PC-3 (cell line): ENCODE measurements around the gene CARD19.

Experiments
- CTCF ChIP-seq: fragments of 300-600 bp; sonication (generic); conservative IDR thresholded peaks from 2 replicates; pipeline ENCODE4 v1.5.1; 2017; ENCODE audit warnings: antibody characterized with exemption, low read depth, mild to moderate bottlenecking, low read length
- EZH2phosphoT487 ChIP-seq: fragments of 300-600 bp; sonication (generic); IDR thresholded peaks from 2 replicates; pipeline ENCODE4 v1.6.1; 2018; ENCODE audit warnings: mild to moderate bottlenecking, antibody characterized with exemption, low read length, borderline replicate concordance

GRCh38 chr9:93136011-93136440 lies 40.0 kb downstream of the CARD19 start:
- TF ChIP-seq EZH2phosphoT487 (no peak), CTCF (no peak)
